HG03432 (cell line): Measurements from ENCODE around the gene CEP63.

ENCODE experiments used
- ATAC-seq: cut with Tn5 transposase; IDR thresholded peaks from one replicate; pipeline ENCODE4 v1.9.1; 2021; ENCODE audit warnings: mild to moderate bottlenecking, moderate library complexity; ENCODE audit not compliant: unreplicated experiment

Gene CEP63

GRCh38 chr3:134466331-134466730, 19.5 kb upstream of the CEP63 start:
- no peak for ATAC-seq

DNA sequence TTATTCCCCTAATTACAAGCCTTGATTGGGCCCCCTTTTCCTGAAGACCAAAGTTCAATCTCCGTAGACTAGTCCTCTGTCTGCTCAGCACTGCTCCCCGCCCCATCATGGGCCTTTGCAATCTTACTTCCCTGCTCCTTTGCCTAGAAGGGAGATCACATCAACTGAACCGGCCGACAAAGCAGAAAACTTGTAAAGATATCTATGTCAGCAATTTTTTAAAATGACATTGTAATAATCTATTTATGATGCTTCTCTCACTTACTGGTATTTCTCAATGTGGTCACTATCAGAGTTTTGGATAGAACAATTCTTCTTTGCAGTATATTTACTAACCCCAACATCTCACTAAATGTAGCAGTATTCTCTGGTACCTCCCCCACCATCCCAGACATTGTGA, 17.3 kb upstream of the CEP63 start:
- no peak for ATAC-seq

DNA sequence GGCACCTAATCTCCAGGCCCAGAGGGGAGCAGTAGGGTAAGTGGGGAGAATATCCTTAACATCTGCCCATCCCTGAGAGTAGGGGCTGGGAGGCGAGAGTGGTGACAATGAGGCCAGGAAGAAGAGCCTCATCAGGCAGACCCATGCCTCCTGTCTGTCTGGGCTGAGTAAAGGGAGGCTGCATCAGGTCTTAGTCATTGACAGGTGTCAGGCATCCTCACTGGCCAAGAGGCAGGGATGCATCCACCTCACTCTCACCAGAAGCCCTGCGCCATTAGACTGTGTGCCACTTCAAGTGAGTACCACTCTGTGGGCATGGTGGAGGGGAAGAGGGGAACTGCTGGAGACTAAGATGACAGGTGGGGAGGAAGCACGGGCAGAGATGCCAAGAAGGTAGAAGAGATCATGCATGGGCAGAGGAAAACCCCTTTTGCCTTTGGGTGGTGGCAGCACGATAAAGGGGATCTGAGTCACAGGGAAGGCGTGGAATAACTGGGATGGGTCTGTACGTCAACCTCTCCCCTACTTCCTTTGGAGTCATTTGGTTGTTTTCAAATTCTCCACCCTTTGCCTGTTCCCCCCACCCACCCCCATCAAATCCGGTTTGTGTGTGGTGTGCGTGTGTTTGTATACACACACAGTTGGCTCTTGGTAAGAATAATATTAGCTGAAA, 14.2 kb upstream of the CEP63 start:
- no peak for ATAC-seq

DNA sequence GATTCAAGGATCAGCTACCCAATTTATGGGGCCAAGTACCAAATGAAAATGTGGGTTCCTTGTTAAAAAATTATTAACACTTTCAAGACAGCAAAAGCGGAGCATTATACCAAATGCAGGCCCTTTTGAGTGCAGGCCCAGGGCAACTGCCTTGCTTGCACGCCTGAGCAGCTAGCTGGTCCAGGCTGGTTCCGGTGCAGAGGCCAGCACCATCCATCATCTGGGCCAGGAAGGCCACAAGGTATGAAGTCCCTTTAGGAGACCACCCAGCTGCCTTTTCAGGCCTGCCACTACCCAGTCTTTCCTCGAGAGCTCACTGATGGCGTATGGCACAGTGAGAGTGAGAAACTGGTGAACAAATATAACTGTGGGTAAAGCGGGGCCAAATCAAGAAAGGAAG, 13.0 kb upstream of the CEP63 start:
- no peak for ATAC-seq

DNA sequence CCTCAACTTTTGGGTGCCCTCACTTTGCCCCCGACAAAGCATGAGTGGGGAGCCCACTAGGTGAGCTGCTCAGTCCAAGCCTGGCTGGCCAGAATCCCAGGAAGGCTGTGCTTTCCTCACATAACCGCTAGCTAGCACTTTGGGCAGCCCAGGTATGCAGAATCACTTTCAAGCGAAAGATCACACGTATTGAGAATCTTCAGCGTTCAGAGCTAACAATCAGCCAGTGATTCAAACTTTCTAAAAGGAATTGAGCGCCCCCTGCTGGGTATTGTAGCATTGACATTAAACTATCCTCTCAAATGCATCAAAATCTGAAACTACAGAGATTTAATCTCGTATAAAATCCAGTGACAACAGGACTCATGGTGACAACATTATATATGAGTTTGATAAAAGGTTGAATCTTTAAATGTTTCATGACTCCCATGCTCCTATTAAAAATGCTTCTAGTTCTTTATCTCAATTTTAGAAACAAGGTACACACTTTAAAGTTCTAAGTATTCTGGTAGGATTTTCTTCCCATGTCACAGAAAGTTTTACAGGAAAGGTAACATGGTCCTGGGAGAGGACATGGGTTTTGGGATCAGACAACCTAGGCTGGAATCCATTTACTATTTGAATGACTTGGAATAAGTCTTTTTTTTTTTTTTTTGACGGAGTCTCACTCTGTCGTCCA, 11.8 kb upstream of the CEP63 start:
- ATAC-seq: peak; percentile 68

DNA sequence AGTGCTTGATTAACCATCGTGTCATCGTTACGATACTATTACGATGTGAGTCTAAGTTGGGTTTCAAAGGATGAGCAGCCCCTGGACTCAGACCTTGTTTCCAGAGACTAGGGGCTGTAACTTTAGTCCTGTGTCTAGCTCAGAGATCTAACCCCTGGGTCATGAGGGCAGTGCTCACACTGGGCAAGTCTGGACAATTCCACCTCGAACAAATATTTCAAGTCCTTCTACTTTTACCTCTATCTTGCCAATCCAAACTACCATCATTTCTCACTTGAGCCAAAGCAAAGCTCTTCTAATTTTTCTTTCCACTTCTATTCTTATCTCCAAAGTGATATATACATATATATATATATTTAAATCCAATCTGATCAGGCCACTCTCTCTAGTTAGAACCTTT, 10.9 kb upstream of the CEP63 start:
- ATAC-seq: no peak

GRCh38 chr3:134476306-134476705, 9.6 kb upstream of the CEP63 start:
- no peak for ATAC-seq

DNA sequence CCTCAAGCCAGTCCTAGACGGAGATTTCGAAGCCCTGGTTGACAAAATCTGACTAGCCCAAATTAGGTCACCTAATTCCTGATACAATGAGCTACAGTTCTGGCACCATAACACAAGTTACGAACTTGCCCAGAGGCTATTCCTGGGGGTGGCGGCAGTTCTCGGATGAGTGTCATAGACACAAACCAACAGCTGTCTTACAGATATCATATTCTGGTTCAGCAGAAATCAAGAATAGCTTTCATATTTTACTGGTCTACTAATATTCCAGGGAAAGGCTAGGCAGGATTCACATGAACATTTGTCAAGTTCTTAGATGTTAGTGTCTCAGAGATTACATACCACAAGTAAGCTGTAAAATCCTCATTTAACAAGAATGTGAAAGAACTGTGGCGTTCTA, 8.9 kb upstream of the CEP63 start:
- no peak for ATAC-seq

GRCh38 chr3:134477938-134478337, 7.9 kb upstream of the CEP63 start:
- no peak for ATAC-seq

GRCh38 chr3:134480546-134480945, 5.3 kb upstream of the CEP63 start:
- ATAC-seq: no peak

- ATAC-seq: no peak
These were observed 4.7 kb upstream of the CEP63 start for GRCh38 chr3:134481166-134481565.

- ATAC-seq: no peak
These were observed 3.2 kb upstream of the CEP63 start for GRCh38 chr3:134482622-134483021.

DNA sequence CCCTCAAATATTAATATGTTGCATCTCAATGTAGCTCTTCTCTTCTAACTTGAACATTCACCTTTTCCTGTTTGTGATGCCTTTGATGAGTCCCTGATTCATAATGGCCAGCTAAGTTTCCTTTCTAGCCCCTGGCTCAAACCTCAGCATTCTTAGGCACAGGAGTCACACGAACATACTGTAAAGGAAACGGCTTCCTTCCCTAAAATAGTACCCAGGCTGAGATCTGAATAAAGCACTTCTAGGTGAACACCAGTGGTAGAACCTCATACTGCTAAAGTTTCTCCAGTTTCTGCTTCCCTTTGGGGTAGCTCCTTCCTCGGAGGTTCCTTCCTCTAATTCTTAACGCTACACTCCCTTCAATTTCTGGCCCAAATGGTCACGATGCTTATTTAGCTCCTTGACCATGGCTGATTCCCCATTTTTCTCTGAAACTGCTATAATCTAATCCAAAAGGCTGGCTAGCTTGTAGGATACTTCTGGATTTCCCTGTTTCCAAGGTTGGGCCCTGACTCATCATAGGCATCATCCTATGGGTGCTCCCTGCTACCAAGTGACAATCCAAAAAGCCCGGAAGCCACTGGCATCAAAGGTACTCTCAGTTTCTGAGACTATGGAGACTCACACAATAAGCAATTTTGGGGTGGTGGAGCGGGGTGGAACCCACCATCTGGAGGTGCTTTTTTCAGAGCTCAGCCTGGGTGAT, 2.5 kb upstream of the CEP63 start:
- ATAC-seq: no peak

- ATAC-seq: peak; percentile 17
These were observed 661 bp upstream of the CEP63 start for GRCh38 chr3:134485075-134485717.

DNA sequence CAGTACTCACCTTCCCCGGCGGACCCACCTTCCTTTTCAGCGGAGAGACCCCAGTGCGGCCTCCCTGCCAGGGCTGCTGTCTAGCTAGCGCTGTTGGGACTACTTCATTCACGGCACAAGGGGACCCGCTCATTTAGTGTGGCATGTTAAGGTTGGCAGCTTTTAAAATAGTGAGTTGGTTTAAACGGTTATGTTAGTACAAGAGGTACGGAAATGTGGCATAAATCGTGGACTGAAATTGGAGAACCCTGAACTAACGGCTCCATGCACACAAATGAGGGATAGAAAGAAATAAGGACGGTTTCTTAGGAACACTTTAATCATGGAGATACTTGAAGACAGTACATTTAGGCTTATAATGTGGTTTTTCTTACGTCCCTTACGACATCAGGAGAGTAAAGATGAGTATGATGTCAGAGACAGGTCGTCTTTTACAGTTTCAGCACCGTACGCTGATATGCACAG, 752 bp downstream of the CEP63 start:
- no peak for ATAC-seq

DNA sequence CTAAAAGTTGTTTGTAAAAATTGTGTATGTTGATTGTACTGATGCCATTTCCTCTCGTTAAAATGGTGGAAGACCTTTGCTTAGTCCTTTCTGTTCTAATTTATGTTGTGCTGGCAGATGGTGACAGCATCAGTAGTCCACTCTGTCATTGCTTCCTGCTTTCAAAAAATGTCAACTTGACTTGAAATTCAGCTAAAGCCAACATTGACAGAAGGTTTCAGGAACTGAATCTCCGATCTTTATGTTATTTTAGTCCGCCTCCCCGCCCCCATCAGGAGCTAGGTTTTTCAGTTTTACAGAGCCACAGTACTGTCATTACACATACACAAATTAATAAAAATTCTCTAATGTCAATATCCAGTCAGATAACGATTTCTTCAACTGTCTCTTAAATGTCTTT, 1.5 kb downstream of the CEP63 start:
- ATAC-seq: peak; percentile 15

GRCh38 chr3:134494495-134494894, 8.6 kb downstream of the CEP63 start:
- ATAC-seq: no peak

DNA sequence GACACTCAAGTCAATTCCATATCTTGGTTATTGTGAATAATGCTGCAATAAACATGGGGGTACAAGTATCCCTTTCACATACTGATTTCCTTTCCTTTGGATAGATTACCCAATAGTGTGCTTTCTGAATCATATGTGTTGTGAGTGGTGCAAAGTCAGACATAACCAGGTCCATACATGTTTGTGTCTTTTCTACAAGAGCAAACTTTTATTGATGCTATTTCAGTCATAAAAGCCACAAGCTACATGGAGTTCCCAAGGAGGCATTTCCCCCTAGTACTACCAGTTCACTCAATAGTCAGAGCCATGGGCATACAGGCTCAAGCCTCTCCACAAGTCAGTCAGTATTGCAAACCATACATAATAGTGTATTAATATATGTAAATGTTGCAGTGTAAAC, 10.1 kb downstream of the CEP63 start:
- ATAC-seq: no peak

DNA sequence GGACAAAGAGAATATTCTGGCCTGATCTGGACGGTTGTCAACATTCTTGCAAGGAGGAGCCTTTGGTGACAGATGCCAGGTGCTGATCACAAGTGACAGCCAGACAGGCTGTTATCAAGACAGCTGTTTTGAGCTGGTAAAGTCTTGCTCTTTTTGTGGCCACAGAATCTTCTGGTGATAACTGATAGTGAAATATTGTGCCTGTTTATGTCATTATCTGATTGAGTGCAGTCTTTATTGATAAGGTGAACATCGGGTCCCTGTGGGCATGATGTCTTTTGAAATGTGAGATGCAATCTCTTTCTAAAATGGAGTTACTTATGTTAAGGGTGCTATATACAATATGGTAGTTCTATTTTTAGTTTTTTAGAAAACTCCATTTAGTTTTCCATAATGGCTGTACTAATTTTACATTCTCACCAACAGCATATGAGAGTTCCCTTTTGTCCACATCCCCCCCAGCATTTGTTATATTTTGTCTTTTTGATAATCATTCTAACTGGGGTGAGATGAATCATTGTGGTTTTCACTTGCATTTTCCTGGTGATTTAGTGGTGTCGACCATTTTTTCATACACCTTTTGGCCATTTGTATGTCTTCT, 10.7 kb downstream of the CEP63 start:
- ATAC-seq: no peak

DNA sequence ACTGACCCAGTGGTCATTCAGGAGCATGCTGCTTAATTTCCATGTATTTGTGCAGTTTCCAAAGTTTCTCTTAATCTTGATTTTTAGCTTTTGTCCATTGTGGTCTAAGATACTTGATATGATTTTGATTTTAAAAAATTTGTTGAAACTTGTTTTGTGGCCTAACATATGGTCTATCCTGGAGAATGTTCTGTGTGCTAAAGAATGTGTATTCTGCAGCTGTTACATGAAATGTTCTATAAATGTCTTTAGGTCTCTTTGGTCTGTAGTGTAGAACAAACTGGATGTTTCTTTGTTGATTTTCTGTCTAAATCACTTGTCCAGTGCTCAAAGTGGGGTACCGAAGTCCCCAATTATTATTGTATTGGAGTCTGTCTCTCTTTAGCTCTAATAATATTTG, 17.4 kb downstream of the CEP63 start:
- no peak for ATAC-seq

GRCh38 chr3:134504132-134504531, 18.3 kb downstream of the CEP63 start:
- ATAC-seq: no peak
